ENCODE data around the gene ACTR2. TPM values are rescaled to one million over a fixed set of nuclear protein-coding genes. Genes with fewer than 3 reads are reported as not detected.

The ACTR2 gene
- total RNA-seq, 1 experiment from 2014 or later: 79.7 TPM

- DNase-seq (ENCODE audit: extremely low read depth, low read depth): no peak
Observed at GRCh38 chr2:65277791-65278483, 50.3 kb downstream of the ACTR2 start.

- DNase-seq (ENCODE audit: extremely low read depth, low read depth): no peak
Observed at GRCh38 chr2:65278531-65278981, 50.9 kb downstream of the ACTR2 start.

- DNase-seq (ENCODE audit: extremely low read depth, low read depth): no peak
Observed at GRCh38 chr2:65279756-65280155, 52.1 kb downstream of the ACTR2 start.

GRCh38 chr2:65281627-65282351 lies 54.2 kb downstream of the ACTR2 start:
- no peak for DNase-seq (ENCODE audit: extremely low read depth, low read depth)

GRCh38 chr2:65282477-65283053 lies 54.9 kb downstream of the ACTR2 start:
- no peak for DNase-seq (ENCODE audit: extremely low read depth, low read depth)

GRCh38 chr2:65287364-65287763 lies 59.7 kb downstream of the ACTR2 start:
- DNase-seq (ENCODE audit: extremely low read depth, low read depth): no peak

GRCh38 chr2:65291216-65292105 lies 63.8 kb downstream of the ACTR2 start:
- DNase-seq (ENCODE audit: extremely low read depth, low read depth): no peak

- DNase-seq (ENCODE audit: extremely low read depth, low read depth): no peak
Observed at GRCh38 chr2:65292106-65292400, 64.4 kb downstream of the ACTR2 start.

- no peak for DNase-seq (ENCODE audit: extremely low read depth, low read depth)
Observed at GRCh38 chr2:65292461-65293011, 64.9 kb downstream of the ACTR2 start.

- DNase-seq (ENCODE audit: extremely low read depth, low read depth): no peak
Observed at GRCh38 chr2:65293376-65293775, 65.7 kb downstream of the ACTR2 start.

GRCh38 chr2:65294136-65294535 lies 66.5 kb downstream of the ACTR2 start:
- DNase-seq (ENCODE audit: extremely low read depth, low read depth): no peak

- DNase-seq (ENCODE audit: extremely low read depth, low read depth): no peak
Observed at GRCh38 chr2:65294701-65295100, 67.1 kb downstream of the ACTR2 start.

- no peak for DNase-seq (ENCODE audit: extremely low read depth, low read depth)
Observed at GRCh38 chr2:65296971-65297370, 69.3 kb downstream of the ACTR2 start.

- DNase-seq (ENCODE audit: extremely low read depth, low read depth): no peak
Observed at GRCh38 chr2:65297544-65297943, 69.9 kb downstream of the ACTR2 start.

- no peak for DNase-seq (ENCODE audit: extremely low read depth, low read depth)
Observed at GRCh38 chr2:65298089-65298488, 70.5 kb downstream of the ACTR2 start.

- no peak for DNase-seq (ENCODE audit: extremely low read depth, low read depth)
Observed at GRCh38 chr2:65299246-65299645, 71.6 kb downstream of the ACTR2 start.

GRCh38 chr2:65300134-65300760 lies 72.6 kb downstream of the ACTR2 start:
- no peak for DNase-seq (ENCODE audit: extremely low read depth, low read depth)

- DNase-seq (ENCODE audit: extremely low read depth, low read depth): no peak
Observed at GRCh38 chr2:65300761-65301711, 73.4 kb downstream of the ACTR2 start.

- DNase-seq (ENCODE audit: extremely low read depth, low read depth): no peak
Observed at GRCh38 chr2:65305934-65306333, 78.3 kb downstream of the ACTR2 start.
